ENCODE results near the gene SH3RF3.

SH3RF3 gene

GRCh38 chr2:109162999-109163398 is 34.0 kb downstream of the SH3RF3 start:
- TF ChIP-seq CTCF (IDR thresholded peaks at IDR 0.05; ENCODE audit: insufficient read depth, low read depth, low read length, missing control alignments), result no peak
- DNase-seq (ENCODE audit: low read depth), result no peak
- no peak overlapping the region for H3K4me3 ChIP-seq (ENCODE audit: low read depth, low read length)

GRCh38 chr2:109164311-109164710 is 35.3 kb downstream of the SH3RF3 start:
- no peak for TF ChIP-seq CTCF (IDR thresholded peaks at IDR 0.05; ENCODE audit: insufficient read depth, low read depth, low read length, missing control alignments)
- no peak for DNase-seq (ENCODE audit: low read depth)
- no peak overlapping the region for H3K4me3 ChIP-seq (ENCODE audit: low read depth, low read length)

GRCh38 chr2:109164739-109165221 is 35.8 kb downstream of the SH3RF3 start:
- H3K4me3 ChIP-seq (ENCODE audit: low read depth, low read length), result no peak overlapping the region
- TF ChIP-seq CTCF (IDR thresholded peaks at IDR 0.05; ENCODE audit: insufficient read depth, low read depth, low read length, missing control alignments), result no peak
- DNase-seq (ENCODE audit: low read depth), result no peak

- DNase-seq (ENCODE audit: low read depth), result no peak
These were observed 37.8 kb downstream of the SH3RF3 start for GRCh38 chr2:109166811-109167210.

GRCh38 chr2:109168086-109168485 is 39.1 kb downstream of the SH3RF3 start:
- DNase-seq (ENCODE audit: low read depth), result no peak
- no peak for TF ChIP-seq CTCF (IDR thresholded peaks at IDR 0.05; ENCODE audit: insufficient read depth, low read depth, low read length, missing control alignments)
- no peak overlapping the region for H3K4me3 ChIP-seq (ENCODE audit: low read depth, low read length)

More at GRCh38 chr2:109166811-109167210, 37.8 kb downstream of the SH3RF3 start:
- H3K4me3 ChIP-seq (ENCODE audit: low read depth, low read length), result no peak overlapping the region
- no peak for TF ChIP-seq CTCF (IDR thresholded peaks at IDR 0.05; ENCODE audit: insufficient read depth, low read depth, low read length, missing control alignments)

- no peak for DNase-seq (ENCODE audit: low read depth)
- no peak overlapping the region for H3K4me3 ChIP-seq (ENCODE audit: low read depth, low read length)
These were observed 39.7 kb downstream of the SH3RF3 start for GRCh38 chr2:109168716-109169115.

More at GRCh38 chr2:109168716-109169115, 39.7 kb downstream of the SH3RF3 start:
- no peak for TF ChIP-seq CTCF (IDR thresholded peaks at IDR 0.05; ENCODE audit: insufficient read depth, low read depth, low read length, missing control alignments)
